Stimulated activated CD8-positive, alpha-beta memory T cell treated with anti-CD3 and anti-CD28 coated beads, Interleukin-4, amount 100 ng/mL, for 24 hours (primary cell): ENCODE measurements around the gene COL2A1.
A peak's percentile ranks its signal among the peaks of the same experiment; 100 is the strongest.

Experiments used
- DNase-seq: peaks from one replicate; pipeline ENCODE4 v3.0.0-alpha.2; 2020; ENCODE audit warnings: low read depth

COL2A1 gene

DNA sequence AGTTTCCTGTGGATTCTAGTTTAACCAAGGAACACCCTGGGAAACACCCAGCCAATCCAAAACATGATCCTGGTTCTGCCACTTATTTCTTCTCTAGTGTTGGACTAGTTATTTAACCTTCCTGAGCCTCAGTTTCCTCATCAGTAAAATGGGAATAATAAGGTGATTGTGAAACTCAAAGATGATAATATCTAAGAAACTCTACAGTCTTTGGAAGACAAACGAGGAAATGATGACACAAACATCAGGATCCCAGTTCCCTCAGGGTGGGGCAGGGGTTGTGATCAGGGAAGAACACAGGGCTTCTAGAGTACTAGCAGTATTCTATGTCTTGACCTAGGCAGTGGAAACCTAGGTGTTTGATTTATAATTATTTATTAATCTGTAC lies 58.9 kb downstream of the COL2A1 start:
- DNase-seq: no peak

DNA sequence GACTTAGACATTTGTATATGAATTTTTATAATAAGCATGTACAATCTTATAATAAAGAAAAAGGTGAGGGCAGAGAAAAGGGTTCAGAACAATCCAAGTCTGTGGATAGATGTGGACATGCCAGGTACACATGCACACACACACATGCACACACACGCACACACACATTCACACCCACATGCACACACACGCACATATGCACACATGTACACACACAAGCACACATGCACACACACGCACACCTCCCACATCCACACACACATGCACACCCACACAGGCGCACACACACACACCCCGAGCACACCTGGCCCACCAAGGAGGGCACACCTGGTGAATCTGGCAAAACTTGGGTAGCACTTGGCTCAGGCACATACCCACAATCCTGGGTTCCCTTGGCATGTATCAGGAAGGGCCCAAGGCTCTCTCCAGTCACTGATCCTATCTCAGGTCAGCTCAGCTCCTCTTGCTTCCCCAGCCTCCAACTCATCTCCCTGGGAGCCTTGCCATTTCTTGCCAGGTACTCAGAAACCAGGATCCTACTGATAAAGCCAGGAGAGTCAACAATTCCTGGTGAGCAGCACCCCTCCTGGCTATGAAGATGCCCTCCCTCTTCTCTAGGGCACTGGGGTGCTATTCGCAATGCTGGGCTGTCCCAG lies 59.5 kb downstream of the COL2A1 start:
- DNase-seq: no peak

DNA sequence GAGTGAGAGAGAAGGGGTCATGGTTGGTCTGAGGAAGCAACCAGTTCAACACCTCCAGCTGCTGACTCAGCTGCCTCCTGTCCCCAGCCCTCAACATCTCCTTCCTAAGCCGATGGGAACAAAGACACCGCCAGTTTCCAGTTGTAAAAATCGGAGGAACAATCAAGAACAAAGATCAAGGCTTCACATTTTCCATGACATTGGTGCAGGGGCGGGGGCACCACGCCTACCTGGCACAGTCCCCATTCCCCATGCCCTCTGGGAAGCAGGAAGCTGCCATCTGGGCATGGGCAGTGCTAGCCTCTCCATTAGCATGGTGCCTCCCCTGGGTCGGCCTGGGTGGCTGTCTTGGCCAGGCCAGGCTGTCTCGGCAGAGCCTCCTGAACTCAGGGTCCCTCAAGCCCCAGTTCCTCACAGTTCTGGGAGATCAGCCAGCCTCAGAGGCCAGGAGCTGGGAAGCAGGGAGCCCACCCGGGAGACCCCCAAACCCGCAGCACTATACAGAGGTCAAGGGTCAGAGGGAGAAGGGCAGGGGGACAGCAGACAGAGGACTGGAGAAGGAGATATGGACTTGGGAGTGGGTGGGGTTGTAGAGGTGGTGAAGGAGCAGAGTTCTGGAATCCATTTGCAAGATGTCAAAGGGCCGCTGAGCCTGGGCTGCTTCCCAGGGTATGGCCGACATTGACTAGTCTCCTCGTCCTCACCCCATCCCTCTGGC lies 60.5 kb downstream of the COL2A1 start:
- DNase-seq: no peak

DNA sequence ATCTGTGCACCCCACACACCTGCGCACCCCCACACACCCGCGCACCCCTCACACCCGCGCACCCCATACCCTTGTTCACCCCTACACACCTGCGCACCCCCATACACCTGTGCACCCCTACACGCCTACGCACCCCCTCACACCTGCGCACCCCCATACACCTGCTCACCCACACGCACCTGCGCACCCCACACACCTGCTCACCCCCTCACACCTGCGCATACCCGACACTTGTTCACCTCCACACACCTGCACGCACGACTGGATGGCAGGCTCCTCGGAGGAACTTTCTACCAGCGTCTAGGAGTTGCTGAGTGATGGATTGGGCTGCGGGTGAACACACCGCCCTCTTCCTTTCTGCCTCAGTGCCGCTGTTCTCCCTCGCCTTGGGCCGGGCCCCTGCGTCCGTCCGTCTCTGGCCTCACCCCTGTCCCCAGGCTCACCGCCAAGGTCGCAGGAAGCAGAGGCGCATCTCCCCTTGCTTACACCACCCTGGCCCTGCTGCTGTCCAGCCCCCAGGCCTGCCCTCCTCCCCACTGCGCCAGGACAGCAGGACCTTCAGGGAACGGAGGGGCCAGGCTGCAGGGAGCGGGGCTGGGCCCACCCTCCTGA lies 61.6 kb downstream of the COL2A1 start:
- DNase-seq: no peak

DNA sequence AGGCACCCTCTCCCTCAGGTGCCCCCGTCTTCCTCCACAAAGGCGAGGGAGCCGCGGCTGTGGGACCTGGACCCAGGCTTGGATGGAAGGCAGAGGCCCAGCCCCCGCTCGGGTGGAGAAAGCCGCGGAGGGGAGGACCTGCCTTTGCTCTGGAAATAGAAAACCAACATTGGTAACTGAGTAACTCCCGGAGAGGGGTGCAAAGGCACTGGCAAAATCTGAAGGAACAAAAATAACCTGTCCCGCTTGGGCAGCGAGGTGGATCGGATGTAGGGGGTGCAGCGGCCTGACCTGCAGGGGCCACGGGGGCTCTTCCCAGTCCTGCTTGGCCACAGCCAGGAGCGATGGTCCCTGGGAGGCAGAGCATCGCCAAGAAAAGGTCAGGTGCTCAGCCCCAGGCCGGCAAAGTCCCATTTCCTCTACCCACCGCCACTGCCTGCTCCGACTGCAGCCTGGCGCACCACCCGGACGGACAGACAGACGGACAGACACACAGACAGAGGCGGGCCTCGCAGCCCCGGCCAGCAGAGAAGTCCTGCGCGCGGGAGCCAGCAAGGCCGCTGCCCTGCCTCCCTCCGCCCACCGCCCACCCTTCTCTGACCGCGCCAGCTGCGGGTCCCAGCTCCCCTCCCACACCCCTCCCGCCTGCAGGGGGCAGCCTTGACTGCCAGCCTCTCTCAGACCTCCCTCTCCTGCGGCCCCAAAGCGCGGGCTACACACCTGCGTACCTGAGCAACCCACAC lies 62.2 kb downstream of the COL2A1 start:
- DNase-seq: peak; percentile 23

DNA sequence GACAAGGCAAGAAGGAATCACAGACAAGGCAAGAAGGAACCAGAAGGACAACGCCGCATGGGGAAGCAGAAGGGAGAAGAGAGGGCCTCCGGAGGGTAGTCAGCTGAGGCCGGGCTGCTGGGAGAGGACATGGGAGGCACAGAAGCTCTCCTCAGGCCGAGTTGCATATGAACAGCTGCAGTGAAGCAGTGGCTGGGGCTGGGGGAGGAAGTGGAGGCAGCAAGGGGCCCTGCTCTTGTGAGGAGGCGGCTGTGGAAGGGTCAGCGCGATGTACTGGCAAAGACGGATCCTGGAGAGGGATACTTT lies 62.8 kb downstream of the COL2A1 start:
- no peak for DNase-seq

DNA sequence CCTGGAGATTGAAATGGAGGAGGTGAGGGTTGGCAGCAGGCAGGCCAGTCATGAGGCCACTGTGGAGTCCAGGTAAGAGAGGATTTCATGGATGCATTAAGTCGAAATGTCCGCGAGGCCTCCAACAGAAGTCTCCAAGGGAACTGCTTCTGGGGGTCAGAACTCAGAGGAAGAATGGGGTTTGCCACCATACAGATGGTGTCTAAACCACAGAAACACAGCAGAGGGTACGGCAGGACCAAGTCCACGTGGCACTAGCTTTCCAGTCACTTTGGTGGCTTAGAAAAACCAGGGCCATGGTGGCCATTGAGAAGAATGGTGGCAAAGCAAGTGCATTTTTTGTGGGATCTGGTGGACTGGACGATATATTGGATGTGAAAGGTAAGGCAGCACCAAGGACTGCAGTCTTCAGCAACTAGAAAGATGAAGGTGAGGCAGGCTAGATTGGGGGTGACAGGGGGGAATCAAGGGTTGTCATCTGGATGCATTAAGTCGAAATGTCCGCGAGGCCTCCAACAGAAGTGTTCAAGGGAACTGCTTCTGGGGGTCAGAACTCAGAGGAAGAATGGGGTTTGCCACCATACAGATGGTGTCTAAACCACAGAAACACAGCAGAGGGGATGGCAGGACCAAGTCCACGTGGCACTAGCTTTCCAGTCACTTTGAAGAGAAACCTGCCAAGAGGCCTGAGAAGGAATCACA lies 63.4 kb downstream of the COL2A1 start:
- no peak for DNase-seq

DNA sequence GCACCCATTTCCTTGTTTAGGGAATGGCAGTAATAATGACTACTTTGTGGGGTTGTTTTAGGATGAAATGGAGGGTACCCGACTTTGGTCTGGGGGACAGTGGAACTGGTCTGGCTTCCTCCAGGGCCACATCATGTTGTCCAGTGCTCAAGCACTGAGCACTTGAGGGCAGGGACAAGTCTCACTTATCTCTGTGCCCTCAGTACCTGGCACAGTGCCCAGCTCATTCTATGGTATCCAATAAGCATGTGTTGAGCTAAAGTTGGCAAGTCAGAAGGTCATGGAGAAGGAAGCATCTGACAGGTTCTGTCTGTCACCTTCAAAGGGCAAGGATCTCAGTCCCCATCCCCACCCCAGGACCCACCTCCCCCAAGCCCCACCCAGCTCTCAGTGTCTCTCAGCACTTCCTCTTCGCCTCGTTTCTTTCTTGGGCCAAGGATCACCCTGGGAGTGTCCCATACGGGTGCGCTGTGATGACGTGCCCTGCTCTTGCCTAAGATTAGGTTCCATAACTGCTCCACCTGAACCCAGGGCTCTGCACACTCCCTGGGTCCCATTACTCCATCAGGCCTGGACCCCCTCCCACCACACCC lies 65.2 kb downstream of the COL2A1 start:
- no peak for DNase-seq

DNA sequence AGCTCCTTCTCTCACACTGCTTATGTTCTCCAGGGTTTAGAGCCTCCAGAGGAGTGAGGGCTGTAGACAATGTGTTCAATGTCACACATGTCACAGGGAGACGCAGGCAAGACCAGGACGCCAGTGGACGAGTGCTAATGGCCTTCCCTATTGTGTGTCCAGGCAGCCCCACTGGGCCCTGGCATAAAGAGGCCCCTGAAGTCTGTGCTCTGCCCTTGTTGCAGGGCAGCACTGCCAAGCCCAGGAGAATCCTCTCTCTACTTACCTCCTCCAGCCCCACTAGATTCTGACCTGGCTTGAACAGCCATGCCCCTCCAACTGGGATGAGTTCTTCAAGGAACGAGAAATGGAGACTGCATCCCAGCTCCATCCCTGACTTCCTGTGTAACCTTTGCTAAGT lies 65.7 kb downstream of the COL2A1 start:
- no peak for DNase-seq

DNA sequence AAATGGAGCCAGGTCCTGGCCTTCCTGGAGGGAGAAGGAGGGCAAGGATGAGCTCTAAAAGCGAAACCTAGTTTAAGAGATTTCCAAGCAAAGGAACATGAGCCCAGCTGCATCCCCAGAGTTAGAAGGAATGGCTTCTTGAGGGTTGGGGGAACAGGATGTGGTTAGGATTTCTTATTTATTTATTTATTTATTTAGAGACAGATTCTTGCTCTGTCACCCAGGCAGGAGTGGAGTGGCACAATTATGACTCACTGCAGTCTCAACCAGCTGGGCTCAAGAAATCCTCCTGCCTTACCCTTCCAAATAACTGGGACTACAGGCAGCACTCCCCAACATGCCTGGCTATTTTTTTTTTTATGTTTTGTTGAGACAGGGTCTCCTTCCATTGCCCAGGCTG lies 66.2 kb downstream of the COL2A1 start:
- no peak for DNase-seq

DNA sequence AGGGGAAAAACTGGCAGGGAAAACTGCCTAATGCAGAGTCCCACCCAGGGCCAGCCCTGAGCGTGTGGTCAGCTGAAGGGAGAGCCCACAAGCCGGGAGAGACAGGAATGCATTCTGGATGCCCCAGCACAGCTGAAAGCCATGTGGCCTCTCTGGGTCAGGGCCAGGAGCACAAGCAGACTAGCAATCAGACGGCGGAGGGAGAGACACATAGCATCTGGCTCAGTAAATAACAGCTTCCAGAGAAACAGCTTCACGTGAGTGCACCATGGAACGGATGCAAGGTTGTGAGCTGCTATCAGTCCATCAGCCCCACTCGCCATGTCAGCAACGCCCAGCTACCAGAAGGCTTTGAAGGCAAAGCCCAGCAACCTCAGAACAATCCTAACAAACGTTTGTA lies 69.1 kb downstream of the COL2A1 start:
- DNase-seq: no peak

DNA sequence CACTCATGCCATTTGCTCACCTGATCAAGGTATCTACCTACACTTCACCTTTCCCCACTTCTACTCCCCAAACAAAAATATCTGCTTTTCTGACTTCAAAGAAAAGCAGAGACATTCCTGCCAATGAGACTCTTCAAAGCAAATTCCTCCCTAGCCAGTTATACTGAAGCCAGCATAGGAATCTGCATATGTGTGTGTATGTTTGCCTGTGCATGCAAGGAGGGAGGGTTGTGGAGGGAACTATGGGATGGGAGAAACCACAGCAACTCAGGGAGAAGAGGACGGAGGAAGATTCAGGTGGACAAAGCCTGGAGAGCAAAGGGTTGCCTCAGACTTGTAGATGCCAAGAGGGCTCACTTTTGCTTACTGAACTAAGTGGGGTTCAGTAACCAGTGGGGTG lies 73.1 kb downstream of the COL2A1 start:
- no peak for DNase-seq

DNA sequence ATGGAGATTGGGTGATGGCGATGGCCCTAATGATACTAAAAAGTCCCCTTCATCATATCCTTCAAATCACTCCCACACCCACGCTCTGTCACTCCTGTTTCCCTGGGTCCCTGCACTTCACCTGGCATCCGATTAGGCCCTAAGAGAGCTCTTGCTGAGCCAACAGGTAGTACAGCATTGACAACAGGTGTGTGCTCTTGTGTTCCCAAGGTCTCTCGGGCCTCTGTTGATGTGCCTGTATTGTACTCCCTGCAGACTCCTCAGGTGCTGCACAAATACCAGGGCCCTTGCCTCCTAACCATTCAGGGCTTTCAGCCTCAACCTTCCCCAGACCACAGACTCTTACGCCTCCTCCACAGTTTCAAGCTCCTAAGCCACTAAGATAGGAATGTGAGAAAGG lies 73.6 kb downstream of the COL2A1 start:
- no peak for DNase-seq

DNA sequence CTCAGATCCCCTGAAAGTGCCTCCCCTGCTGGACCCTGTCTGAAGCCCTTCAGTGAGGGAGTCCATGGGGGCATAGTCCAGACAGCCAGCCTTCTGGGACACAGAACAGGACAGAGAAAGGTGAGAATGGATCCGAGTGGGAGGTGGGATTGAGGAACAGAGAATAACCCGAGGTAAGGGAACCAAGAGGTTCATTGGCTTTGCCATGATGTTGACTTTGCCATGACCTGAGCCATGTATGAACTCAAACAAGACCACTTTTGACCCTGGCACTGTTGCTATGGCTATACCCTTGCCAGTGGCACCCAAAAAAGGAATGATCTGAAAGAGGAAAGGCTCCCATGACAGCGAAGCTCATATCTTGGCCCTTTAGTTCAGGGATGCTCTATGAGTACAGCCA lies 76.9 kb downstream of the COL2A1 start:
- DNase-seq: no peak
